SK-N-MC (cell line): ENCODE measurements around the gene TAF4B.

Experiments
- DNase-seq: peaks from one replicate; pipeline ENCODE4 v3.0.0-alpha.2; 2011; ENCODE audit warnings: low read depth, low spot score
- H3K27ac ChIP-seq: fragments of 200-600 bp; sonication (generic); 2 replicates; pipeline ENCODE4 v1.5.1; 2016; ENCODE audit warnings: mixed run types
- H3K36me3 ChIP-seq: fragments of 200-600 bp; sonication (generic); 2 replicates; pipeline ENCODE4 v1.6.1; 2017; ENCODE audit warnings: antibody characterized with exemption, low read length, mixed read lengths; ENCODE audit not compliant: insufficient read depth
- H3K4me3 ChIP-seq: fragments of 200-600 bp; sonication (generic); 2 replicates; pipeline ENCODE4 v1.5.1; 2016
- H3K9ac ChIP-seq: fragments of 200-600 bp; sonication (generic); 2 replicates; pipeline ENCODE4 v1.8.0; 2017; ENCODE audit warnings: mixed run types, mixed read lengths; ENCODE audit not compliant: insufficient read length
- H3K9me3 ChIP-seq: fragments of 200-600 bp; sonication (generic); 2 replicates; pipeline ENCODE4 v1.6.1; 2017; ENCODE audit warnings: low read depth, mild to moderate bottlenecking, antibody characterized with exemption, low read length, moderate library complexity, mixed read lengths
- EZH2 ChIP-seq: fragments of 200-600 bp; sonication (generic); IDR thresholded peaks from one replicate; pipeline ENCODE4 v1.6.1; 2017; ENCODE audit warnings: antibody characterized with exemption
- FOXP2 ChIP-seq: optimal IDR thresholded peaks from 2 replicates; pipeline ENCODE3; 2011; ENCODE audit warnings: mild to moderate bottlenecking, moderate library complexity; ENCODE audit not compliant: insufficient read depth; ENCODE audit errors: extremely low read length, control extremely low read depth
- POLR2AphosphoS5 ChIP-seq: IDR thresholded peaks from 2 replicates; pipeline ENCODE4 v1.6.1; 2012; ENCODE audit warnings: mild to moderate bottlenecking, low read depth, low read length, borderline replicate concordance

TAF4B gene

DNA sequence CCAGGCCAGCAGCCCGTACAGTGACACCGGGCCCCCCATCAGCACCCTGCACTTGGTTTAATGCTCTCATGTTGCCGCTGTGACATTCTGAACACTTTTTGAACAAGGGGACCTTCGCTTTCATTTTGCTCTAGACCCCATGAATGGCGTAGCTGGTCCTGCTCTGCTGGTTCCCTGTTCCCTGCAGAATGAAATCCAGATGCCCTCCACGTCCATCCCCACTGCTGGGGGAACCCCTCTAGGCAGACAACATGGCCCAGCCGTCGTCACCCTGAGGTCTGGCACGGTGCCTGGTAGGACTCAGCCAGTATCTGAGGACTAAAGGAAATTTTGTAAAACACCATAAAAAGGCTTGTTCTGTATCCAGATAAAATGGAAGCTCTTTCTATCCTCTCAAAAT is 193.5 kb downstream of the TAF4B start:
- Histone ChIP-seq H3K27ac (peak overlapping the region; percentile 63), H3K9me3 (no peaks in the 10 kb centered on the region), H3K4me3 (0 out of 2 replicates have a peak overlapping the region, but pooled peaks have one; percentile 6), H3K36me3 (no peaks in the 10 kb centered on the region), H3K9ac (no peak overlapping the region)
- no peak for DNase-seq
- TF ChIP-seq EZH2 (no peak), FOXP2 (no peak), POLR2AphosphoS5 (no peak)

DNA sequence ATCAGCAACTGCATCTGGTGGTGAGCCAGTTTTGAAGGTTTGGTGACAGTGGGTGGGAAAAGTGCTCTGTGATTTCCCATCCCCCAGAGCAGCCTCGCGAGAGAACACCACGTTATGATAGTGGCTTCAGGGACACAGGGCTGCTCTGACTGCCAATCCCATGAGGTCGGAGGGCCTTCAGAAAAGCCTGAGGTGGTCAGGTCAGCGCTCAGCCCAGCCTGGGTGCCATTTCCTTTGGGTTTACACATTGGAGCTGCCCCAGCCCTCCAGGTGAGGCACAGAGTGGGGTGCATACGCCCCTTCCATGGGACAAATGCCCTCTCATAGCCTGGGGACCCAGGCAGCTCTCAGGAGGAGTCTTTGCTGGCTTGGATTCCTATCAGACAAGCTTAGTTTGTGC is 195.3 kb downstream of the TAF4B start:
- no peak for TF ChIP-seq EZH2
- TF ChIP-seq POLR2AphosphoS5: no peak
- TF ChIP-seq FOXP2: no peak
- DNase-seq: no peak

DNA sequence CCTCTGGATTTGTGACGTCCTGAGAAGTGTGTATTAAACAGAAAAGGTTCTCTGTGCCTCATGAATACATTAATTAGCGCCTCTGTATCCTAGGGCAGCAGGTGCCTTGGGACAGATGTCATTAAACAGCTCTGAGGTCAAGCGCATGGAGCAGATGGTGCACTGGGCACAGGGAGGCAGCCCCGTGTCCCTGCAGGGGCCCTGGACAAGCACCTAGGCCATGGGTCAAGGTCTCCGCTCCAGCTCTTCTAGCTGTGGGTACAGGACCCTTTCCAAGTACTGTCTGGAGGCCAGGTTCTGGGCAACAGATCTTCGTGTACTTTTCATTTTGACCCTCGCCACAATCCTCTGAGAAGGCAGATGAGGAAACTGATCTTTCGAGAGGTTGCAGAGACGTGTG is 195.7 kb downstream of the TAF4B start:
- TF ChIP-seq EZH2 (no peak), FOXP2 (no peak), POLR2AphosphoS5 (no peak)
- H3K4me3 ChIP-seq: no peak overlapping the region
- H3K36me3 ChIP-seq: no peaks in the 10 kb centered on the region
- DNase-seq: no peak
- H3K27ac ChIP-seq: no peak overlapping the region
- H3K9ac ChIP-seq: no peak overlapping the region
- H3K9me3 ChIP-seq: no peaks in the 10 kb centered on the region

More for the DNA sequence above, 195.3 kb downstream of the TAF4B start:
- no peaks in the 10 kb centered on the region for H3K9me3 ChIP-seq
- H3K36me3 ChIP-seq: no peaks in the 10 kb centered on the region
- no peak overlapping the region for H3K27ac ChIP-seq
- no peak overlapping the region for H3K9ac ChIP-seq
- H3K4me3 ChIP-seq: no peak overlapping the region

DNA sequence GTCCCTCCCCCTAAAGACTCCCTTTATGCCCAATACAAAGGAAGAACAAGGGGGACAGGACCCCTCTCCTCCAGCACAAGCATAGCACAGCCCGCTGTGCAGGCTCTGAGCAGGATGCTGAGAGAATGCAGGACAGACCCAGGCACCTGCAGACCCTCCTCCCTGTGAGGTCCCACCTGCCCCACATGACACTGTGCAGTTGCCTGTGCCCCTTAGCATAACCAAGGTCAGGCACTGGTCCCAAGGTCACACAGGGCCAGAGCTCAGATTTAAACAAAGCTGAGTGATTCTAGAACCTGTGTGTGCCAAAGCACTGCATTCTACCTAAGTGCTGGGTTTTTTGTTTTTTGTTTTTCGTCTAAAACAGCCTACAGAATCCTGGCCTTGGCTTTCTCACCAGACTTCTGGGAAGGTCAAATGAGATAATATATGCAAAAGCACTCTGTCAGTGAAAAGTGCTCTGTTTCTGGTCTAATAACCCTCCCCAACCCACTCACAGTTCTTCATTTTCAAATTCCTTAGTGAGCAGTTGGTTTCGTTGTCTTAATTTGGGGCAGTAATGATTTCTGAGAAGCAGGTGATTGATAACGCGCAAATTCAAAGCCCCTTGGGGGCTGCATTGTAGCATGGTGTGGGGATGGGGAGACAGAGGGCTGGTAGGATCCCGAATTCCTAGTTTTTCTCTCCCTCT is 196.4 kb downstream of the TAF4B start:
- Histone ChIP-seq H3K27ac (no peak overlapping the region), H3K9ac (no peak overlapping the region)

DNA sequence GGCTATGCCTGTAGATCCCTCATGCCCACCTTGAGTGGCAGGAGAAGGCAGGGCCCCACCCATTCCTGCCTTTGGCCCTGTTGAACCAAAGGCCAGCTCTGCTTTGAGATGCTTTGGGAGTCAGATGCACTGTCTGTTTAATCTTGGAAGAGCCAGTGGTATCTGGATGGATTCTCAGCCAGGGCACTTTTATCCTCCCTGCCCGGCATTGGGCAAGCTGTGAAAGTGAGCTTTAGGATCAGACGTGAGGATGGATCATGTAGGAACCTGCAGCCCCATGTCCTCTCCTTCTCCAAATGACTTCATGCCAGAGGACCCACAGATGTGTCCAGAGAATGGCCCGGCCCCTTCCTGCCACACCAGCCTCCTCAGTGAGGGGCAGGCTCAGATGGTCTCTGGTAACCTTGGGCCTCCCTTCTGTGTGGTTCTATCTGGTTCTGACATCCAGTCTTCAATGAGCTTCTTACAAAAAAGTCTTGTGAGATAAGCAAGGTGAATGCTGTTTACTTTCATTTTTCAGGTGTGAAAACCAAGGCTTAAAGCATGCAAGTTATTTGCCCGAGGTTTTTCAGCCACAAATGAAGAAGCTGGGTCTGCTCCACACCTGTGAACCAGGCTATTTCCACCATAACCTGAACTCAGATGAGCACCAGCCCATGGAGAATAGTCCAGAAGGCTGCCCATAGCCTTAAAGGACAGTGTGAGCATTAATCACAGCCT is 198.3 kb downstream of the TAF4B start:
- Histone ChIP-seq H3K4me3 (no peak overlapping the region), H3K27ac (no peak overlapping the region), H3K36me3 (no peaks in the 10 kb centered on the region), H3K9me3 (no peaks in the 10 kb centered on the region), H3K9ac (no peak overlapping the region)
- TF ChIP-seq EZH2 (no peak), FOXP2 (no peak), POLR2AphosphoS5 (no peak)
- DNase-seq: no peak

More for the DNA sequence above, 196.4 kb downstream of the TAF4B start:
- Histone ChIP-seq H3K36me3 (no peaks in the 10 kb centered on the region), H3K9me3 (no peaks in the 10 kb centered on the region), H3K4me3 (no peak overlapping the region)
- no peak for TF ChIP-seq POLR2AphosphoS5
- no peak for TF ChIP-seq FOXP2
- TF ChIP-seq EZH2: no peak
- DNase-seq: no peak

DNA sequence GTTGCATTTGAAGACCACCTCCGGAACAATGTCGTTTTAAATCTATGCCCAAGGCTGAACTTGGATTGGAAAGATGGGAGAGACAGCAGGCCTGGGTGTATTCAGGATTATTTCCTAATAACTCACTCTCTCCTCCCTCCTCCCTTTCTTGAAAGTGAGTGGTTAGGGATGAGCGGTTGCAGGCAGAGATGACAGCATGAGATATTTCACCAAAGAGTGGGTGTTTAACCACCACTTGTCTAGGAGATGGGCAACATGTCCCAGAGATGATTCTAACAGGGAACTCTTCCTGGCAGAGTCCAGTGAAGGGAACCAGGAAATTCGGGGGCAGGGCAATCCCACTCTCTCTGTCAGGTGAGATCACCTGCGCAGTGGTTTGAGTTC is 198.9 kb downstream of the TAF4B start:
- H3K27ac ChIP-seq: no peak overlapping the region
- no peaks in the 10 kb centered on the region for H3K36me3 ChIP-seq
- TF ChIP-seq EZH2 (no peak), FOXP2 (no peak), POLR2AphosphoS5 (no peak)
- H3K9me3 ChIP-seq: no peaks in the 10 kb centered on the region
- no peak overlapping the region for H3K9ac ChIP-seq
- DNase-seq: no peak
- no peak overlapping the region for H3K4me3 ChIP-seq

DNA sequence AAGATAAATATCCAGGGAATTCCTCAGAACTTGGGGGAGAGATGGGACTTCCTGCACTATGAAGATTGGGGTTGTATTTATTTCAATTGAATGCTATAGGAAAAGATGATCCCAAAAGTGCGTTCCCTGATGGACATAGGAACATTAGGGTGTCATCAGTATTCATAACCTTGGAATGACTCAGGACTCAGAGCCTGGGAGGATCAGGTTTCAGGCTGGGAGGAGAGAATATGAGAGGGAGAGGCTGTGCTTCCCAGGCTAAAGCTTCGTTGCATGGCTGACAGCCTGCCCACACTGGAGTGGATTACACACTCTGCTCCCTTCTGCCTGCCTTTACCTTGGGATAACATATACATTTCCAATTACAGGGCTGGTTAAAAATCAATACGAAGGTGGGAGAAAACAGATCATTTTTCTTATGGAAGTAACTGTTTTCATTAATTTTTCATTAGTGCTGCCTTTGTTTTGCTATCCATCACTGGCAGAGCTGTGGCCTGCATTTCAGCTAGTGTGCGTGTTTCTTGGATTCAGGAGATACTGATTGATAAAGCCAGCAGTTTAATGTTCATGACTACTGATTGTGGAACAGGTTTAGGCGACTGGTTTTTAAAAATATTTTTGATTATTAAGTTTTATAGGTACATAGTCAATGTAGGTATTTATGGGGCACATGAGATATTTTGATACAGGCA is 203.4 kb downstream of the TAF4B start:
- no peaks in the 10 kb centered on the region for H3K36me3 ChIP-seq
- no peak for DNase-seq
- H3K4me3 ChIP-seq: no peak overlapping the region
- no peaks in the 10 kb centered on the region for H3K9me3 ChIP-seq
- no peak overlapping the region for H3K9ac ChIP-seq
- H3K27ac ChIP-seq: no peak overlapping the region
- no peak for TF ChIP-seq EZH2
- TF ChIP-seq POLR2AphosphoS5: no peak
- no peak for TF ChIP-seq FOXP2

DNA sequence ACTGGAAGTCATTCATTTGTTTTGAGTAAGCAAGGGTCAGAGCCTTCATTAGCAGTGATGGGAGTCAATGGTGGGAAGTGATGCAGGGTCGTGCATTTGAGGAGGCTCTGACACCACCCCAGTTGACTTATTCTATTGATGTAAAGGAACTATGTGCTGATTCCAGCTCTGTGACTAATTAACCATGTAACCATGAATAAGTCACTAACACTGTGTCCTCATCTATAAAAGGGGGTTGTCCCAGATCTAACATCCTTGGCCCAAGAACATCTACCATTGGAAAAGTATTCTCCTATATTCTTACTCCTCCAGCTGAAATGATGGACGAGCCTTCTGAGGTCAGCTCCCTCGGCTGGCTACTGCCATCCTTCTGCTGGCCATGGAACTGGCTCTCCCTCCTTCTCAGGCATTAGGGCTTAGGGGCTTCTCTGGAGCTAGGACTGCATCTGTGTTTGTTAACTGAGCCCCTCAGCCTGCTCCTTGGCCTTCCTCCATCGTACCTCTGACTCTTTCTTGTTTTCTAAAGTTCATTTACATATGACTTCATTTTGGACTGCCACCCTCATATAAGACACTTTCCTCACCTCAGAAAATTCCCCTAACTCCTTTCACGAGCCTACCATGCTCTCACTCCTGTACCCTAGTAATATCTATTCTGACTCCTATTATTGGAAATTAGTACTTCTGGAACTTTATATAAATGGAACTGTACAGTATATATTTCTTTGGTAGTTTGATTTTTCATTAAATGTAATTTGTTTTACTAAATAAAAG is 206.6 kb downstream of the TAF4B start:
- TF ChIP-seq EZH2 (no peak), POLR2AphosphoS5 (no peak), FOXP2 (no peak)
- no peak for DNase-seq

More for the DNA sequence above, 206.6 kb downstream of the TAF4B start:
- Histone ChIP-seq H3K36me3 (no peaks in the 10 kb centered on the region), H3K9me3 (no peaks in the 10 kb centered on the region), H3K27ac (no peak overlapping the region), H3K4me3 (no peak overlapping the region), H3K9ac (no peak overlapping the region)
